Neural progenitor cell (in vitro differentiated cells): Measurements from ENCODE around the gene SHH.

ENCODE experiments used
- EZH2 ChIP-seq: fragments of 200-600 bp; sonication (generic); IDR thresholded peaks from 2 replicates; pipeline ENCODE4 v1.6.1; 2017; ENCODE audit warnings: antibody characterized with exemption, mild to moderate bottlenecking, moderate library complexity
- EZH2phosphoT487 ChIP-seq: fragments of 200-600 bp; sonication (generic); IDR thresholded peaks from 2 replicates; pipeline ENCODE4 v1.6.1; 2017; ENCODE audit warnings: antibody characterized with exemption
- TF ChIP-seq, protein P1 (sequence below): fragments of 200-600 bp; sonication (generic); IDR thresholded peaks from 2 replicates; pipeline ENCODE4 v1.5.1; 2017; ENCODE audit warnings: antibody characterized with exemption, mild to moderate bottlenecking

GRCh38 chr7:155833651-155834050, 21.4 kb upstream of the SHH start:
- TF ChIP-seq, protein P1, sequence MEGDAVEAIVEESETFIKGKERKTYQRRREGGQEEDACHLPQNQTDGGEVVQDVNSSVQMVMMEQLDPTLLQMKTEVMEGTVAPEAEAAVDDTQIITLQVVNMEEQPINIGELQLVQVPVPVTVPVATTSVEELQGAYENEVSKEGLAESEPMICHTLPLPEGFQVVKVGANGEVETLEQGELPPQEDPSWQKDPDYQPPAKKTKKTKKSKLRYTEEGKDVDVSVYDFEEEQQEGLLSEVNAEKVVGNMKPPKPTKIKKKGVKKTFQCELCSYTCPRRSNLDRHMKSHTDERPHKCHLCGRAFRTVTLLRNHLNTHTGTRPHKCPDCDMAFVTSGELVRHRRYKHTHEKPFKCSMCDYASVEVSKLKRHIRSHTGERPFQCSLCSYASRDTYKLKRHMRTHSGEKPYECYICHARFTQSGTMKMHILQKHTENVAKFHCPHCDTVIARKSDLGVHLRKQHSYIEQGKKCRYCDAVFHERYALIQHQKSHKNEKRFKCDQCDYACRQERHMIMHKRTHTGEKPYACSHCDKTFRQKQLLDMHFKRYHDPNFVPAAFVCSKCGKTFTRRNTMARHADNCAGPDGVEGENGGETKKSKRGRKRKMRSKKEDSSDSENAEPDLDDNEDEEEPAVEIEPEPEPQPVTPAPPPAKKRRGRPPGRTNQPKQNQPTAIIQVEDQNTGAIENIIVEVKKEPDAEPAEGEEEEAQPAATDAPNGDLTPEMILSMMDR: no peak
- TF ChIP-seq EZH2: no peak
- TF ChIP-seq EZH2phosphoT487: no peak
